Neural cell (in vitro differentiated cells): Measurements from ENCODE around the gene KCTD19. TPM values are rescaled to one million over a fixed set of nuclear protein-coding genes. Genes with fewer than 3 reads are reported as not detected.

Source experiments
- H2AFZ ChIP-seq: fragments of 200-600, 300-800 bp; sonication (generic), shearing (Covaris generic); 2 replicates; pipeline ENCODE4 v1.6.0; 2014; ENCODE audit warnings: low read depth, mild to moderate bottlenecking, antibody characterized with exemption, low read length, moderate library complexity
- H3F3A ChIP-seq: fragments of 200-600 bp; shearing (Covaris generic); 2 replicates; pipeline ENCODE4 v1.6.1; 2016; ENCODE audit warnings: mild to moderate bottlenecking, moderate library complexity, mixed read lengths, antibody characterized with exemption, low read length; ENCODE audit not compliant: insufficient read depth, poor library complexity, severe bottlenecking
- H3K27ac ChIP-seq: fragments of 200-600, 300-800 bp; sonication (generic), shearing (Covaris generic); 2 replicates; pipeline ENCODE4 v1.5.1; 2014; ENCODE audit warnings: mild to moderate bottlenecking, low read length, moderate library complexity
- H3K27me3 ChIP-seq: fragments of 300-800, 200-600 bp; sonication (generic), shearing (Covaris generic); 2 replicates; pipeline ENCODE4 v1.6.0; 2014; ENCODE audit warnings: mild to moderate bottlenecking, low read depth, low read length, moderate library complexity; ENCODE audit not compliant: insufficient read depth
- H3K36me3 ChIP-seq: fragments of 300-800, 200-600 bp; sonication (generic), shearing (Covaris generic); 2 replicates; pipeline ENCODE4 v1.5.1; 2014; ENCODE audit warnings: mild to moderate bottlenecking, antibody characterized with exemption, low read length, moderate library complexity; ENCODE audit not compliant: insufficient read depth
- H3K4me2 ChIP-seq: fragments of 300-800, 200-600 bp; sonication (generic), shearing (Covaris generic); 2 replicates; pipeline ENCODE4 v1.6.0; 2014; ENCODE audit warnings: mild to moderate bottlenecking, low read length
- H3K4me3 ChIP-seq: fragments of 300-800, 200-600 bp; sonication (generic), shearing (Covaris generic); 2 replicates; pipeline ENCODE4 v1.5.1; 2014; ENCODE audit warnings: mild to moderate bottlenecking, low read length, moderate library complexity
- H3K79me2 ChIP-seq: fragments of 200-600 bp; shearing (Covaris generic); replicated peaks from 2 replicates; pipeline ENCODE4 v1.6.0; 2014; ENCODE audit warnings: mild to moderate bottlenecking, low read length, moderate library complexity; ENCODE audit not compliant: insufficient read depth
- H3K9ac ChIP-seq: fragments of 300-800, 200-600 bp; sonication (generic), shearing (Covaris generic); 2 replicates; pipeline ENCODE4 v1.6.1; 2016; ENCODE audit warnings: mild to moderate bottlenecking, low read length, mixed read lengths
- H3K9me2 ChIP-seq: fragments of 200-600 bp; shearing (Covaris generic); 2 replicates; pipeline ENCODE4 v1.6.1; 2016; ENCODE audit warnings: mild to moderate bottlenecking, low read length, mixed read lengths; ENCODE audit not compliant: insufficient read depth
- H3K9me3 ChIP-seq: fragments of 200-600, 300-800 bp; sonication (generic), shearing (Covaris generic); 2 replicates; pipeline ENCODE4 v1.6.1; 2016; ENCODE audit warnings: mild to moderate bottlenecking, mixed run types, low read length, moderate library complexity, mixed read lengths
- H4K20me1 ChIP-seq: fragments of 200-600 bp; shearing (Covaris generic); 2 replicates; pipeline ENCODE4 v1.6.1; 2016; ENCODE audit warnings: mild to moderate bottlenecking, mixed run types; ENCODE audit not compliant: insufficient read depth
- EP300 ChIP-seq: fragments of 450-650 bp; conservative IDR thresholded peaks from 2 replicates; pipeline ENCODE4 v1.6.1; 2014; ENCODE audit warnings: antibody characterized with exemption, mild to moderate bottlenecking, moderate library complexity; ENCODE audit not compliant: poor library complexity, severe bottlenecking
- EZH2 ChIP-seq: fragments of 200-600, 300-800 bp; shearing (Covaris generic), sonication (generic); IDR thresholded peaks from 2 replicates; pipeline ENCODE4 v1.6.1; 2014; ENCODE audit warnings: antibody characterized with exemption, low read length, borderline replicate concordance, mild to moderate bottlenecking; ENCODE audit not compliant: insufficient read depth, poor library complexity, severe bottlenecking
- MXI1 ChIP-seq: fragments of 450-650 bp; conservative IDR thresholded peaks from 2 replicates; pipeline ENCODE4 v1.6.1; 2014; ENCODE audit warnings: antibody characterized with exemption, mild to moderate bottlenecking; ENCODE audit not compliant: poor library complexity, severe bottlenecking
- POLR2AphosphoS5 ChIP-seq: IDR thresholded peaks from 2 replicates; pipeline ENCODE4 v1.6.1; 2012
- RAD21 ChIP-seq: fragments of 450-650 bp; conservative IDR thresholded peaks from 2 replicates; pipeline ENCODE4 v1.6.1; 2014; ENCODE audit warnings: antibody characterized with exemption, mild to moderate bottlenecking, moderate library complexity
- SMC3 ChIP-seq: fragments of 450-650 bp; conservative IDR thresholded peaks from 2 replicates; pipeline ENCODE4 v1.6.1; 2014; ENCODE audit warnings: antibody characterized with exemption, mild to moderate bottlenecking, moderate library complexity; ENCODE audit not compliant: poor library complexity
- TAF1 ChIP-seq: IDR thresholded peaks from 2 replicates; pipeline ENCODE4 v1.6.1; 2012; ENCODE audit warnings: low read depth
- polyA plus RNA-seq: library from polyadenylated mRNA; depleted of rRNA; stranded (reverse); fragments of >200 nt; gene quantifications from 2 replicates; pipeline ENCODE4 v1.2.3, GENCODE V29; 2014
- TF ChIP-seq, protein P1 (sequence below): IDR thresholded peaks from 2 replicates; pipeline ENCODE4 v1.6.1; 2012; ENCODE audit warnings: borderline replicate concordance
- TF ChIP-seq, protein P2 (sequence below): fragments of 450-650 bp; IDR thresholded peaks from 2 replicates; pipeline ENCODE4 v1.5.1; 2014; ENCODE audit warnings: antibody characterized with exemption, mild to moderate bottlenecking, moderate library complexity; ENCODE audit not compliant: poor library complexity, severe bottlenecking

KCTD19 gene
- polyA plus RNA-seq, 1 donor from 2014 or later, result 0.45 TPM

DNA sequence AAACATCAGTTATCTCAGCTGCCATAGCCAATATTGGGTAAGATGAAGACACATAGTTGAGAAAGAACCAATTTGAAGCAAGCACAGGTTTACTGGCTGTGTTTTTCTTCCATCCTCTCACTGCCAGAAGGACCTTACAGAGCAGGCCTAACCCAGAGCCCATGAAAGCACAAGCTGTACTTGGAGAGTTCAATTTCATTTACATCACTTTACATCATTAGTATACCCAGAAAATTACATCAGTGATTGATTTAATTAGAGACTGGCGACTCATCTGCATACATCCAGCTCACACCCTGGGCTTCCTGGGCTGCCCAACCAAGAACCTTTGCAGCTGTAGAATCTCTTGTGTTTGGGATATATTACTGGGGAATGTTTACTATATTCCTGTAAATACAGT lies 23.8 kb upstream of the KCTD19 start:
- no peak overlapping the region for H3K27ac ChIP-seq

DNA sequence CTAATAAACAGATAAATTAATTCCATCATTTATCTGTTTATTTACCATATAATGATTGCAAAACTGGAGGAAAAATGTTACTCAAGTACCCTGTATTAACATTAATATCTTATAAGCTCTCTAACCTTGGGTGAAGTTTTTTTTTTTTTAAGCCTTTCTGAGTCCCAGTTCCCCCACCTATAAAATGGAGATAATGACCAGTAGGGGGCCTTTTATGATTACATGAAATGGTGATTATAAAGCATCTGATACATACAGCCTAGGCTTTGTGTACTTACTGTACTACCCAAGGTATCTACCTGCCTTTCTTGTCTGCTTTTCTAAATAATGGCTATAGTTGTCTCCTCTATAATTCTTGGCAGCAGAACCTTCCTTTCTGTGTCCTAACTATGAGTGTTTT lies 22.6 kb upstream of the KCTD19 start:
- no peak overlapping the region for H2AFZ ChIP-seq
- H3F3A ChIP-seq, result no peaks in the 10 kb centered on the region
- H3K27me3 ChIP-seq, result no peaks in the 10 kb centered on the region
- no peaks in the 10 kb centered on the region for H4K20me1 ChIP-seq
- no peak overlapping the region for H3K4me2 ChIP-seq
- no peak overlapping the region for H3K27ac ChIP-seq
- no peaks in the 10 kb centered on the region for H3K79me2 ChIP-seq
- H3K36me3 ChIP-seq, result no peaks in the 10 kb centered on the region
- no peak overlapping the region for H3K4me3 ChIP-seq
- no peaks in the 10 kb centered on the region for H3K9me2 ChIP-seq
- no peak overlapping the region for H3K9ac ChIP-seq
- no peaks in the 10 kb centered on the region for H3K9me3 ChIP-seq
- TF ChIP-seq, protein P1, sequence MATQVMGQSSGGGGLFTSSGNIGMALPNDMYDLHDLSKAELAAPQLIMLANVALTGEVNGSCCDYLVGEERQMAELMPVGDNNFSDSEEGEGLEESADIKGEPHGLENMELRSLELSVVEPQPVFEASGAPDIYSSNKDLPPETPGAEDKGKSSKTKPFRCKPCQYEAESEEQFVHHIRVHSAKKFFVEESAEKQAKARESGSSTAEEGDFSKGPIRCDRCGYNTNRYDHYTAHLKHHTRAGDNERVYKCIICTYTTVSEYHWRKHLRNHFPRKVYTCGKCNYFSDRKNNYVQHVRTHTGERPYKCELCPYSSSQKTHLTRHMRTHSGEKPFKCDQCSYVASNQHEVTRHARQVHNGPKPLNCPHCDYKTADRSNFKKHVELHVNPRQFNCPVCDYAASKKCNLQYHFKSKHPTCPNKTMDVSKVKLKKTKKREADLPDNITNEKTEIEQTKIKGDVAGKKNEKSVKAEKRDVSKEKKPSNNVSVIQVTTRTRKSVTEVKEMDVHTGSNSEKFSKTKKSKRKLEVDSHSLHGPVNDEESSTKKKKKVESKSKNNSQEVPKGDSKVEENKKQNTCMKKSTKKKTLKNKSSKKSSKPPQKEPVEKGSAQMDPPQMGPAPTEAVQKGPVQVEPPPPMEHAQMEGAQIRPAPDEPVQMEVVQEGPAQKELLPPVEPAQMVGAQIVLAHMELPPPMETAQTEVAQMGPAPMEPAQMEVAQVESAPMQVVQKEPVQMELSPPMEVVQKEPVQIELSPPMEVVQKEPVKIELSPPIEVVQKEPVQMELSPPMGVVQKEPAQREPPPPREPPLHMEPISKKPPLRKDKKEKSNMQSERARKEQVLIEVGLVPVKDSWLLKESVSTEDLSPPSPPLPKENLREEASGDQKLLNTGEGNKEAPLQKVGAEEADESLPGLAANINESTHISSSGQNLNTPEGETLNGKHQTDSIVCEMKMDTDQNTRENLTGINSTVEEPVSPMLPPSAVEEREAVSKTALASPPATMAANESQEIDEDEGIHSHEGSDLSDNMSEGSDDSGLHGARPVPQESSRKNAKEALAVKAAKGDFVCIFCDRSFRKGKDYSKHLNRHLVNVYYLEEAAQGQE, result no peak
- no peak for TF ChIP-seq TAF1
- TF ChIP-seq MXI1, result no peak
- TF ChIP-seq POLR2AphosphoS5, result no peak
- TF ChIP-seq, protein P2, sequence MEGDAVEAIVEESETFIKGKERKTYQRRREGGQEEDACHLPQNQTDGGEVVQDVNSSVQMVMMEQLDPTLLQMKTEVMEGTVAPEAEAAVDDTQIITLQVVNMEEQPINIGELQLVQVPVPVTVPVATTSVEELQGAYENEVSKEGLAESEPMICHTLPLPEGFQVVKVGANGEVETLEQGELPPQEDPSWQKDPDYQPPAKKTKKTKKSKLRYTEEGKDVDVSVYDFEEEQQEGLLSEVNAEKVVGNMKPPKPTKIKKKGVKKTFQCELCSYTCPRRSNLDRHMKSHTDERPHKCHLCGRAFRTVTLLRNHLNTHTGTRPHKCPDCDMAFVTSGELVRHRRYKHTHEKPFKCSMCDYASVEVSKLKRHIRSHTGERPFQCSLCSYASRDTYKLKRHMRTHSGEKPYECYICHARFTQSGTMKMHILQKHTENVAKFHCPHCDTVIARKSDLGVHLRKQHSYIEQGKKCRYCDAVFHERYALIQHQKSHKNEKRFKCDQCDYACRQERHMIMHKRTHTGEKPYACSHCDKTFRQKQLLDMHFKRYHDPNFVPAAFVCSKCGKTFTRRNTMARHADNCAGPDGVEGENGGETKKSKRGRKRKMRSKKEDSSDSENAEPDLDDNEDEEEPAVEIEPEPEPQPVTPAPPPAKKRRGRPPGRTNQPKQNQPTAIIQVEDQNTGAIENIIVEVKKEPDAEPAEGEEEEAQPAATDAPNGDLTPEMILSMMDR, result no peak
- no peak for TF ChIP-seq RAD21
- no peak for TF ChIP-seq SMC3
- no peak for TF ChIP-seq EP300
- TF ChIP-seq EZH2, result no peak

More for the DNA sequence above, 23.8 kb upstream of the KCTD19 start:
- no peak for TF ChIP-seq POLR2AphosphoS5
- TF ChIP-seq TAF1, result no peak
- TF ChIP-seq, protein P2, result no peak
- TF ChIP-seq, protein P1, result no peak
- Histone ChIP-seq H3K36me3 (no peaks in the 10 kb centered on the region), H2AFZ (no peak overlapping the region), H3K79me2 (no peaks in the 10 kb centered on the region), H3K4me3 (no peak overlapping the region), H3K9ac (no peak overlapping the region), H4K20me1 (no peaks in the 10 kb centered on the region), H3K4me2 (no peak overlapping the region), H3F3A (no peaks in the 10 kb centered on the region), H3K9me3 (no peaks in the 10 kb centered on the region), H3K27me3 (no peaks in the 10 kb centered on the region), H3K9me2 (no peaks in the 10 kb centered on the region)
